Left lung (tissue), 10 donors: Measurements from ENCODE around the gene EMILIN1. TPM values are rescaled to one million over a fixed set of nuclear protein-coding genes. Genes with fewer than 3 reads are reported as not detected.
A peak's percentile ranks its signal among the peaks of the same experiment; 100 is the strongest.

Experiments
- ATAC-seq: fragments of 200-7000 bp; cut with Tn5 transposase; one replicate; pipeline ENCODE4 v1.9.1; 2020; ENCODE audit warnings: moderate library complexity
- DNase-seq, 4 donors: peaks; one replicate each; pipeline ENCODE4 v3.0.0-alpha.2; 2013 to 2020
- H3K27ac ChIP-seq, 2 donors: fragments of 200-600 bp; sonication (generic) in 1 of 2; one replicate each; pipeline versions ENCODE4 v1.5.0 to v1.8.0; 2020 to 2021
- H3K27me3 ChIP-seq, 2 donors: fragments of 200-600 bp; sonication (generic) in 1 of 2; one replicate each; pipeline versions ENCODE4 v1.5.0 to v1.8.0; 2020 to 2021
- H3K36me3 ChIP-seq, 2 donors: fragments of 200-600 bp; sonication (generic) in 1 of 2; one replicate each; pipeline versions ENCODE4 v1.5.0 to v1.8.0; 2020 to 2021
- H3K4me1 ChIP-seq, 2 donors: fragments of 200-600 bp; one replicate each; pipeline ENCODE4 v1.8.0; 2021
- H3K4me3 ChIP-seq, 2 donors: fragments of 200-600 bp; sonication (generic) in 1 of 2; one replicate each; pipeline versions ENCODE4 v1.5.0 to v1.8.0; 2020 to 2021; ENCODE audit warnings: mild to moderate bottlenecking in 1 of 2
- H3K9me3 ChIP-seq, 2 donors: fragments of 200-600 bp; sonication (generic) in 1 of 2; one replicate each; pipeline versions ENCODE4 v1.5.0 to v1.8.0; 2020 to 2021
- CTCF ChIP-seq, 2 donors: fragments of 200-600 bp; sonication (generic) in 1 of 2; IDR thresholded peaks; one replicate each; pipeline versions ENCODE4 v1.5.0 to v1.8.0; 2021; ENCODE audit warnings: antibody characterized with exemption in 2 of 2
- intact Hi-C, 2 donors: fragments of 100-400 bp; cut with DNase I; formaldehyde crosslinking; loops; one replicate each; pipeline versions ENCODE4 v1.11.2 to v1.14.2; 2022
- polyA plus RNA-seq, 6 donors: library from polyadenylated mRNA; unstranded; fragments of 120-200 nt; gene quantifications; one replicate each; pipeline ENCODE4 v1.2.1, GENCODE V29; 2013; ENCODE audit not compliant: insufficient read length in 6 of 6
- total RNA-seq, 2 donors: library from RNA; stranded (reverse); fragmentation: NEBNext Ultra II Directional; extraction: Animal tissue kit (Norgen Biotek cat#: 25700); gene quantifications; one replicate each; pipeline ENCODE4 v1.2.1, GENCODE V29; 2021
- donor health status: DM: no; HTN: yes; CAD: no.
- donor health status: DM: no; HTN: no; CAD: no.

EMILIN1 gene
- total and polyA plus RNA-seq, 8 donors: 137 to 268 (median 176) TPM

DNA sequence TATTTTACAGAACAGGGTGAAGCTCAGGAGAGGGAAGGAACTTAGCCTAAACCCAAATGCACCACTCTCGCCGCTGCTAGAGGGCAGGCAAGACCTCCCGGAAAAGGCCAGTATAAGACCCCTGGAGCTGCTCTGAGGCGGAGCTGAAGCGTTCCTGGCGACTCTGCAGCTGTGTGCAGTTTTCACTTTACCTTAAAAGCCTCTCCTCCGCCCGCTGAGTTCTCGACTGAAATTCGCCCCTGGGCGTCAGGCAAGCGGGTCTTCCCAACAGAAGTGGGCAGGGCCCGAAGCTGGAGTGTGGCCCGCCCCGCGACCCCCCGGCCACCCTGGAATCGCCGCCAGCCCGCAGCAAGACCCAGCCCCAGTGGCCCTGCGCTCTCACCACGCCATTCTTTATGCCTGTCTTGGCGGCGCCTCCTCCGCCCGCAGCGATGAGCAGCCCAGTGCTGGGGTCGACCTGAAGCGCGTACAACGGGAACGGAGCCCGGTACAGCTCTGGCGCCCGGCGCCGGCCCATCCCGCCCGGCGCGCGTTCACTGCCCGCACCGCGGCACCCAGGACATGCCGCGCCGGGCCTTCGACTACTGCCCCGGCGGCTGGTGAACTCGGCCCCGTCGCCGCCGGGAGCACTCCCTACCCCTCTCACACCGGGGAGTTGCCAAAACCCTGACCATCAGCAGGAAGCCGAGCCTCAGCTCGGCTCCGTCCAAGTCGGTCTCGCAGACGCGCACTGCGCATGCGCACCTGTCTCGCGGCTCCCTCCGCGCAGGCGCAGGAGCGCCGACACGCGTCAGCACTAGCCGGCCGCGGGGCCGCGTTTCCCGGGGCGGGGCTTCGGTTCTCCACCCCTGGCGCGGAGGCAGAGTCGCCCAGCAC lies 55.7 kb downstream of the EMILIN1 start, which contains the start of gene PREB:
Gene PREB (minus strand): TSS at position 732 of the 876 bp plus-strand sequence. CDS start 215 bp downstream, at position 517.
- no peaks in the 10 kb centered on the region for H3K27me3 ChIP-seq
- intact Hi-C loops: no loop called here

DNA sequence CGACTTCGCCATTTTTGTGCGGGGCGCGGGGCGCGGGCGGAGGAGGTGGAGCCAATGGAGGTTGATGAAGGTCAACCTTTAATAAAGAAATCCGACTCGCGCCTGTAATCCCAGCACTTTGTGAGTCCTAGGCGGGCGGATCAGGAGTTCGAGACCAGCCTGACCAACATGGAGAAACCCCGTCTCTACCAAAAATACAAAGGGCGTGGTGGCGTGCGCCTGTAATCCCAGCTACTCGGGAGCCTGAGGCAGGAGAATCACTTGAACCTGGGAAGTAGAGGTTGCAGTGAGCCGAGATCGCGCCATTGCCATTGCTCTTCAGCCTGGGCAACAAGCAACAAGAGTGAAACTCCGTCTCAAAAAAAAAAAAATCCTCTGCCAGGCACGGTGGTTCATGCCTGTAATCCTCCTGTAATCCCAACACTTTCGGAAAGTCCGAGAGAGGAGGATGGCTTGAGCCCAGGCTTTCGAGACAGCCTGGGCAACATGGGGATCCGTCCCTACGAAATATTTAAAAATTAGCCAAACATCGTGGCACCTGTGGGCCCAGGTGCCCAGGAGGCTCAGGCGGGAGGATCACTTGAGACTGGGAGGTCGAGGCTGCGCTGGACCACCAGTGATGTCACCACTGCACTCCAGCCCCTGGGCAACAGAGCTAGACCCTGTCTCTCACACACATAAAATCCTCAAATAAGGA lies 56.5 kb downstream of the EMILIN1 start:
- intact Hi-C loops: no loop called here
- Histone ChIP-seq H3K4me3 (peak overlapping the region; percentile 98 to 100), H3K4me1 (peaks cover 9 to 16% of the 10 kb centered on the region in 2 donors), H3K27ac (peak overlapping the region; percentile 82 to 90), H3K36me3 (peaks cover 0 to 28% of the 10 kb centered on the region in 2 donors), H3K9me3 (no peaks in the 10 kb centered on the region), H3K27me3 (no peaks in the 10 kb centered on the region)
- ATAC-seq (no peak), DNase-seq (no peak)
- no peak for TF ChIP-seq CTCF (IDR thresholded peaks at IDR 0.05)

More for the DNA sequence above, 55.7 kb downstream of the EMILIN1 start, which contains the start of gene PREB:
- Histone ChIP-seq H3K27ac (peak within 1 kb of the TSS; percentile 82 to 90), H3K4me3 (peak within 1 kb of the TSS; percentile 98 to 100), H3K9me3 (no peaks in the 10 kb centered on the region), H3K4me1 (peaks cover 9 to 16% of the 10 kb centered on the region in 2 donors), H3K36me3 (peaks cover 0 to 35% of the 10 kb centered on the region in 2 donors)
- peak; percentile 97 for ATAC-seq
- no peak for TF ChIP-seq CTCF (IDR thresholded peaks at IDR 0.05)
- peak; percentile 94 to 100 (median 98) for DNase-seq

GRCh38 chr2:27135478-27135955 lies 57.1 kb downstream of the EMILIN1 start:
- no peak overlapping the region for H3K27ac ChIP-seq
- H3K27me3 ChIP-seq: no peaks in the 10 kb centered on the region
- H3K9me3 ChIP-seq: no peaks in the 10 kb centered on the region
- H3K4me1 ChIP-seq: peaks cover 9 to 16% of the 10 kb centered on the region in 2 donors
- H3K36me3 ChIP-seq: peaks cover 0 to 22% of the 10 kb centered on the region in 2 donors
- no peak for TF ChIP-seq CTCF (IDR thresholded peaks at IDR 0.05)
- DNase-seq (no peak), ATAC-seq (no peak)
- intact Hi-C loops: no loop called here
- H3K4me3 ChIP-seq: no peak overlapping the region

Other genes with a start within 250 kb of the EMILIN1 start
- gene DPYSL5, start 230.5 kb upstream of the EMILIN1 start, total RNA-seq: not detected
- under 1 TPM; 0.07 to 0.37 (median 0.23) TPM for gene DPYSL5, start 230.5 kb upstream of the EMILIN1 start, polyA plus RNA-seq
- gene MAPRE3, start 108.0 kb upstream of the EMILIN1 start, total RNA-seq: 10 to 100 TPM; 13.5 to 23.5 TPM
- 10 to 100 TPM in 2 of 6 donors, 1 to 10 TPM in 4; 7.1 to 12.4 (median 9.4) TPM for gene MAPRE3, start 108.0 kb upstream of the EMILIN1 start, polyA plus RNA-seq
- gene TMEM214, start 45.6 kb upstream of the EMILIN1 start, total RNA-seq: 100 to 1,000 TPM in 1 of 2 donors, 10 to 100 TPM in 1; 84.6 to 105 TPM
- 10 to 100 TPM; 59.8 to 90.4 (median 67.8) TPM for gene TMEM214, start 45.6 kb upstream of the EMILIN1 start, polyA plus RNA-seq
- 10 to 100 TPM; 12.0 to 20.6 TPM for gene AGBL5, start 26.9 kb upstream of the EMILIN1 start, total RNA-seq
- 10 to 100 TPM; 47.2 to 54.5 (median 51.9) TPM for gene AGBL5, start 26.9 kb upstream of the EMILIN1 start, polyA plus RNA-seq
- gene OST4, start 7.0 kb upstream of the EMILIN1 start, total RNA-seq: 100 to 1,000 TPM; 294 to 407 TPM
- gene OST4, start 7.0 kb upstream of the EMILIN1 start, polyA plus RNA-seq: 100 to 1,000 TPM; 231 to 289 (median 260) TPM
- 10 to 100 TPM in 1 of 2 donors, 1 to 10 TPM in 1; 4.6 to 11.5 TPM for gene KHK, start 8.2 kb downstream of the EMILIN1 start, total RNA-seq
- 1 to 10 TPM; 3.8 to 6.2 (median 4.4) TPM for gene KHK, start 8.2 kb downstream of the EMILIN1 start, polyA plus RNA-seq
- 1 to 10 TPM; 2.8 to 3.4 TPM for gene CGREF1, start 40.5 kb downstream of the EMILIN1 start, total RNA-seq
- under 1 TPM; 0.31 to 0.86 (median 0.56) TPM for gene CGREF1, start 40.5 kb downstream of the EMILIN1 start, polyA plus RNA-seq
- not detected for gene ABHD1, start 45.2 kb downstream of the EMILIN1 start, total RNA-seq
- gene ABHD1, start 45.2 kb downstream of the EMILIN1 start, polyA plus RNA-seq: 1 to 10 TPM in 3 of 6 donors, under 1 TPM in 3; 0.69 to 1.3 (median 1.0) TPM
- 10 to 100 TPM; 50.8 to 65.3 TPM for gene PREB, start 56.0 kb downstream of the EMILIN1 start, total RNA-seq
- 10 to 100 TPM; 34.3 to 45.7 (median 38.2) TPM for gene PREB, start 56.0 kb downstream of the EMILIN1 start, polyA plus RNA-seq
- not detected for gene PRR30, start 60.8 kb downstream of the EMILIN1 start, total RNA-seq
- gene PRR30, start 60.8 kb downstream of the EMILIN1 start, polyA plus RNA-seq: not detected
- under 1 TPM; 0.08 to 0.50 TPM for gene TCF23, start 70.4 kb downstream of the EMILIN1 start, total RNA-seq
- under 1 TPM; 0.06 to 0.21 (median 0.08) TPM for gene TCF23, start 70.4 kb downstream of the EMILIN1 start, polyA plus RNA-seq
- gene ATRAID, start 133.4 kb downstream of the EMILIN1 start, total RNA-seq: 100 to 1,000 TPM in 1 of 2 donors, 10 to 100 TPM in 1; 87.5 to 102 TPM
- 100 to 1,000 TPM; 126 to 141 (median 130) TPM for gene ATRAID, start 133.4 kb downstream of the EMILIN1 start, polyA plus RNA-seq
- gene SLC5A6, start 133.7 kb downstream of the EMILIN1 start, total RNA-seq: 10 to 100 TPM; 27.3 to 43.7 TPM
- gene SLC5A6, start 133.7 kb downstream of the EMILIN1 start, polyA plus RNA-seq: 10 to 100 TPM; 24.1 to 47.2 (median 31.7) TPM
- gene CAD, start 138.8 kb downstream of the EMILIN1 start, total RNA-seq: 10 to 100 TPM; 31.1 to 51.2 TPM
- gene CAD, start 138.8 kb downstream of the EMILIN1 start, polyA plus RNA-seq: 10 to 100 TPM; 39.0 to 52.8 (median 44.9) TPM
- under 1 TPM; 0.39 to 0.64 TPM for gene SLC30A3, start 184.4 kb downstream of the EMILIN1 start, total RNA-seq
- under 1 TPM; 0.26 to 0.69 (median 0.48) TPM for gene SLC30A3, start 184.4 kb downstream of the EMILIN1 start, polyA plus RNA-seq
- not detected for gene DNAJC5G, start 196.8 kb downstream of the EMILIN1 start, total RNA-seq
- under 1 TPM; 0.19 to 0.41 (median 0.30) TPM for gene DNAJC5G, start 196.8 kb downstream of the EMILIN1 start, polyA plus RNA-seq
- under 1 TPM in 1 of 2 donors, not detected in 1; 0.17 TPM for gene TRIM54, start 203.8 kb downstream of the EMILIN1 start, total RNA-seq
- gene TRIM54, start 203.8 kb downstream of the EMILIN1 start, polyA plus RNA-seq: under 1 TPM in 5 of 6 donors, not detected in 1; 0.07 to 0.14 (median 0.09) TPM
- gene UCN, start 229.8 kb downstream of the EMILIN1 start, total RNA-seq: 1 to 10 TPM; 1.5 to 2.6 TPM
- gene UCN, start 229.8 kb downstream of the EMILIN1 start, polyA plus RNA-seq: 1 to 10 TPM; 1.3 to 2.4 (median 1.8) TPM
- 100 to 1,000 TPM in 1 of 2 donors, 10 to 100 TPM in 1; 96.4 to 103 TPM for gene MPV17, start 244.5 kb downstream of the EMILIN1 start, total RNA-seq
- 100 to 1,000 TPM in 1 of 6 donors, 10 to 100 TPM in 5; 91.6 to 106 (median 99.0) TPM for gene MPV17, start 244.5 kb downstream of the EMILIN1 start, polyA plus RNA-seq